Endothelial cell of umbilical vein (primary cell): ENCODE results near the gene CORO7.

Experiments used
- CTCF ChIP-seq, 2 donors: IDR thresholded peaks; 1 replicate in 1 of 2; 2 replicates in 1 of 2; pipeline ENCODE4 v1.5.1; 2011; ENCODE audit warnings: low read length in 2 of 2, mild to moderate bottlenecking in 2 of 2, moderate library complexity in 2 of 2, control low read depth in 1 of 2, inconsistent platforms in 1 of 2, low read depth in 1 of 2; ENCODE audit not compliant: insufficient read depth in 1 of 2; ENCODE audit errors: extremely low read depth in 1 of 2
- EZH2 ChIP-seq: IDR thresholded peaks from 2 replicates; pipeline ENCODE4 v1.6.1; 2012; ENCODE audit warnings: borderline replicate concordance, low read depth, mild to moderate bottlenecking, moderate library complexity, low read length, inconsistent platforms; ENCODE audit not compliant: severe bottlenecking
- FOS ChIP-seq: IDR thresholded peaks from 2 replicates; pipeline ENCODE4 v1.6.1; 2011; ENCODE audit warnings: mild to moderate bottlenecking, low read length, moderate library complexity, borderline replicate concordance; ENCODE audit not compliant: insufficient read depth
- GATA2 ChIP-seq: IDR thresholded peaks from 2 replicates; pipeline ENCODE4 v1.7.0; 2011; ENCODE audit warnings: low read depth, mild to moderate bottlenecking, moderate library complexity, mixed read lengths, low read length; ENCODE audit not compliant: insufficient read length, insufficient read depth
- JUN ChIP-seq: IDR thresholded peaks from 2 replicates; pipeline ENCODE4 v1.6.1; 2011; ENCODE audit warnings: borderline replicate concordance, low read depth; ENCODE audit not compliant: insufficient read length, insufficient read depth
- MAX ChIP-seq: IDR thresholded peaks from 2 replicates; pipeline ENCODE4 v1.6.1; 2011; ENCODE audit not compliant: insufficient read depth, insufficient read length
- MYC ChIP-seq: IDR thresholded peaks from one replicate; pipeline ENCODE4 v1.6.1; 2011; ENCODE audit warnings: mild to moderate bottlenecking, low read depth, low read length
- POLR2A ChIP-seq: IDR thresholded peaks from 2 replicates; pipeline ENCODE4 v1.6.1; 2012; ENCODE audit warnings: low read depth, mild to moderate bottlenecking, control low read depth, low read length
- POLR2AphosphoS5 ChIP-seq: IDR thresholded peaks from 2 replicates; pipeline ENCODE4 v1.6.1; 2012; ENCODE audit warnings: low read depth, mild to moderate bottlenecking, control low read depth, low read length, moderate library complexity; ENCODE audit not compliant: insufficient read depth

GRCh38 chr16:4365615-4366014, 50.8 kb downstream of the CORO7 start:
- TF ChIP-seq CTCF (IDR thresholded peaks at IDR 0.05; ENCODE audit: extremely low read depth in 1 of 2, insufficient read depth in 1 of 2, low read depth in 1 of 2, low read length in 2 of 2) = no peak
- no peak for TF ChIP-seq GATA2
- TF ChIP-seq POLR2AphosphoS5 = no peak
- no peak for TF ChIP-seq POLR2A
- no peak for TF ChIP-seq EZH2
- no peak for TF ChIP-seq MAX
- no peak for TF ChIP-seq FOS
- no peak for TF ChIP-seq JUN
- no peak for TF ChIP-seq MYC
